ENCODE results near the gene ST6GAL1. TPM values are rescaled to one million over a fixed set of nuclear protein-coding genes. Genes with fewer than 3 reads are reported as not detected.

ST6GAL1 gene
- total and polyA plus RNA-seq, 2 of the 13 experiments (the other 11 are each of a cell fraction or from before 2014, with no cell fraction given): 79.9 to 164 TPM

DNA sequence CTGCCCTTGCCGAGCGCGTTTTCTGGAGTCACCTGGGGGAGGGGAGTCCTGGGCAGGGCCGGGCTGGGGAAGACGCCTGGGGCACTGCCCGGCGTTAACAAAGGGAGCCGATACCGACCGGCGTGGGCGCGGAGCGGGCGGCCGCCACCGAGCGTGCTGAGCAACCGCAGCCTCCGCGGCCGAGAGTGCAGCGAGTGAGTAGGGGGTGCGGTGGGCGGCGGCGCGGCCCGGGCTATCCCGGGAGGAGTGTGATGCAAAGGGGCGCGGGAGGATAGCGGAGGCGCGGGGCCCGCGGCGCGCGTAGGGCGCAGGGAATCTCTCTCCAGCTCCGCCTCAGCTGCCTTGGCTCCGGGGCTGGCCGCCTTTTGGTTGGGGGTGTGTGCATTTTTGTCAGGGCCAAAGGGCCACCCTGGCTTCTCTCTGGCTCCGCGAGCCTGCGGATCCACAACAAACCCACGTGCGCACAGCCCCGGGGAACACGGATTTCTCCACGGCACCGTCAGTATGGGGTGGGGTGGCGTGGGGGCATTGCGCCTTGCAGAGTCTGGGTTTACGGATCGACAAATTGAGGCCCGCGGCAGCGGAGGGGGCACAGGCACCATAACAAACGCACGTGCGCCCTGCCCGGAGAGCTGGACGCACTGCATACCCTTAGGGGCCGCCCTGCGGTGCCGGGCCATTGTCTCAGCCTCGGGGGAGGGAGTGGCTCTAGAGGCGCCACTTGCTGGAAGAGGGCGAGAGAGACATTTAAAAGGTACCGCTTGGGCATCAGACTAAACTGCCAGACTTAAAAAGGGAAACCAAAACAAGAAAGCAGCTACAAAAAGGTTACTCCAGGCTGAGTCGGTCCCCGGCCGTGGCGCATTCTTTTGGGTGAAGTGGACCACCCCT, 560 bp downstream of the ST6GAL1 start:
- POLR2A ChIA-PET: interaction anchor here (1.0 to 3.7 kb wide), 12 partner anchors 10 to 118 kb away, joined by 3 to 57 read pairs (median 4); no protein-coding TSS in a partner anchor
- FAIRE-seq (no peak), DNase-seq (ENCODE audit: low spot score) (peak; percentile 71), ATAC-seq (peak; percentile 84)
- Histone ChIP-seq H3K4me2 (ENCODE audit: low read depth, low read length) (peak overlapping the region; percentile 98), H3K79me2 (ENCODE audit: insufficient read depth, low read length) (no peaks in the 10 kb centered on the region), H3K9ac (ENCODE audit: insufficient read depth, low read depth, low read length) (peak overlapping the region; percentile 64), H3K4me3 (replicated peaks in 1 of 3; ENCODE audit: insufficient read depth in 1 of 3, low read depth in 2 of 3, low read length in 3 of 3) (peak overlapping the region; percentile 68 to 81 (median 71)), H2AFZ (ENCODE audit: low read length) (no peak overlapping the region), H3K36me3 (replicated peaks in 1 of 2; ENCODE audit: control insufficient read depth in 1 of 2, insufficient read depth in 2 of 2, low read length in 2 of 2) (no peaks in the 10 kb centered on the region), H3K4me1 (ENCODE audit: insufficient read depth, low read length) (peaks cover 25% of the 10 kb centered on the region), H4K20me1 (ENCODE audit: insufficient read depth, low read length) (no peaks in the 10 kb centered on the region), H3K27ac (ENCODE audit: extremely low read length, insufficient read depth, low read length) (peak overlapping the region; percentile 45), H3K9me3 (ENCODE audit: low read length) (no peaks in the 10 kb centered on the region), H3K27me3 (ENCODE audit: control insufficient read depth in 1 of 2, insufficient read depth in 2 of 2, low read length in 2 of 2) (peaks cover 0 to 12% of the 10 kb centered on the region in 2 experiments; a peak in 3 of 5 replicates)
- in situ Hi-C loops (cut with HindIII; ENCODE audit: extremely low pct_ligation_motif_present, low pct_unique_long_range_greater_than_20kb) (loop anchor here (5.0 to 10.0 kb wide), 2 partner anchors 79 to 134 kb away; no protein-coding TSS in a partner anchor), intact Hi-C loops (cut with micrococcal nuclease; ENCODE audit: unreplicated experiment) (loop anchor here (2.0 to 5.0 kb wide), 4 partner anchors 44 to 131 kb away; no protein-coding TSS in a partner anchor)
- 2% methylated on average over 15 of the region's 76 CpGs for WGBS (ENCODE audit: low lambda C conversion rate)
- BruUV-seq (replicated peaks): no TSS peak
- CTCF ChIA-PET (ENCODE audit: low intra/inter-chr PET ratio, low total read pairs): interaction anchor here (1.6 kb wide), 1 partner anchor 82 kb away, joined by 8 read pairs; no protein-coding TSS in a partner anchor
- TF ChIP-seq SALL1 (CRISPR knock-in tag; IDR thresholded peaks at IDR 0.05) (peak; percentile 42; the same call in 1 of the 2 replicates), HHEX (CRISPR knock-in tag; IDR thresholded peaks at IDR 0.05) (no peak), ZNF567 (CRISPR knock-in tag; IDR thresholded peaks at IDR 0.05; ENCODE audit: borderline replicate concordance) (no peak), TCF7L2 (IDR thresholded peaks at IDR 0.05; ENCODE audit: low read depth, low read length) (no peak), SPEN (CRISPR knock-in tag; IDR thresholded peaks at IDR 0.05; ENCODE audit: low read depth) (no peak), ZNF577 (CRISPR knock-in tag; IDR thresholded peaks at IDR 0.05; ENCODE audit: borderline replicate concordance, low read depth) (no peak), SALL2 (CRISPR knock-in tag; IDR thresholded peaks at IDR 0.05) (no peak)
- TF ChIP-seq, protein P1, sequence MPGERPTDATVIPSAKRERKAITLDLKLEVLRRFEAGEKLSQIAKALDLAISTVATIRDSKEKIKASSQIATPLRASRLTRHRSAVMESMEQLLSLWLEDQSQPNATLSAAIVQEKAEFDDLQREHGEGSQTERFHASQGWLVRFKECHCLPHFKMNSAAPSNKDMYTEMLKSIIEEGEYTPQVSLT (CRISPR knock-in tag; IDR thresholded peaks at IDR 0.05; ENCODE audit: borderline replicate concordance, low read depth): no peak
- TF ChIP-seq, protein P2, sequence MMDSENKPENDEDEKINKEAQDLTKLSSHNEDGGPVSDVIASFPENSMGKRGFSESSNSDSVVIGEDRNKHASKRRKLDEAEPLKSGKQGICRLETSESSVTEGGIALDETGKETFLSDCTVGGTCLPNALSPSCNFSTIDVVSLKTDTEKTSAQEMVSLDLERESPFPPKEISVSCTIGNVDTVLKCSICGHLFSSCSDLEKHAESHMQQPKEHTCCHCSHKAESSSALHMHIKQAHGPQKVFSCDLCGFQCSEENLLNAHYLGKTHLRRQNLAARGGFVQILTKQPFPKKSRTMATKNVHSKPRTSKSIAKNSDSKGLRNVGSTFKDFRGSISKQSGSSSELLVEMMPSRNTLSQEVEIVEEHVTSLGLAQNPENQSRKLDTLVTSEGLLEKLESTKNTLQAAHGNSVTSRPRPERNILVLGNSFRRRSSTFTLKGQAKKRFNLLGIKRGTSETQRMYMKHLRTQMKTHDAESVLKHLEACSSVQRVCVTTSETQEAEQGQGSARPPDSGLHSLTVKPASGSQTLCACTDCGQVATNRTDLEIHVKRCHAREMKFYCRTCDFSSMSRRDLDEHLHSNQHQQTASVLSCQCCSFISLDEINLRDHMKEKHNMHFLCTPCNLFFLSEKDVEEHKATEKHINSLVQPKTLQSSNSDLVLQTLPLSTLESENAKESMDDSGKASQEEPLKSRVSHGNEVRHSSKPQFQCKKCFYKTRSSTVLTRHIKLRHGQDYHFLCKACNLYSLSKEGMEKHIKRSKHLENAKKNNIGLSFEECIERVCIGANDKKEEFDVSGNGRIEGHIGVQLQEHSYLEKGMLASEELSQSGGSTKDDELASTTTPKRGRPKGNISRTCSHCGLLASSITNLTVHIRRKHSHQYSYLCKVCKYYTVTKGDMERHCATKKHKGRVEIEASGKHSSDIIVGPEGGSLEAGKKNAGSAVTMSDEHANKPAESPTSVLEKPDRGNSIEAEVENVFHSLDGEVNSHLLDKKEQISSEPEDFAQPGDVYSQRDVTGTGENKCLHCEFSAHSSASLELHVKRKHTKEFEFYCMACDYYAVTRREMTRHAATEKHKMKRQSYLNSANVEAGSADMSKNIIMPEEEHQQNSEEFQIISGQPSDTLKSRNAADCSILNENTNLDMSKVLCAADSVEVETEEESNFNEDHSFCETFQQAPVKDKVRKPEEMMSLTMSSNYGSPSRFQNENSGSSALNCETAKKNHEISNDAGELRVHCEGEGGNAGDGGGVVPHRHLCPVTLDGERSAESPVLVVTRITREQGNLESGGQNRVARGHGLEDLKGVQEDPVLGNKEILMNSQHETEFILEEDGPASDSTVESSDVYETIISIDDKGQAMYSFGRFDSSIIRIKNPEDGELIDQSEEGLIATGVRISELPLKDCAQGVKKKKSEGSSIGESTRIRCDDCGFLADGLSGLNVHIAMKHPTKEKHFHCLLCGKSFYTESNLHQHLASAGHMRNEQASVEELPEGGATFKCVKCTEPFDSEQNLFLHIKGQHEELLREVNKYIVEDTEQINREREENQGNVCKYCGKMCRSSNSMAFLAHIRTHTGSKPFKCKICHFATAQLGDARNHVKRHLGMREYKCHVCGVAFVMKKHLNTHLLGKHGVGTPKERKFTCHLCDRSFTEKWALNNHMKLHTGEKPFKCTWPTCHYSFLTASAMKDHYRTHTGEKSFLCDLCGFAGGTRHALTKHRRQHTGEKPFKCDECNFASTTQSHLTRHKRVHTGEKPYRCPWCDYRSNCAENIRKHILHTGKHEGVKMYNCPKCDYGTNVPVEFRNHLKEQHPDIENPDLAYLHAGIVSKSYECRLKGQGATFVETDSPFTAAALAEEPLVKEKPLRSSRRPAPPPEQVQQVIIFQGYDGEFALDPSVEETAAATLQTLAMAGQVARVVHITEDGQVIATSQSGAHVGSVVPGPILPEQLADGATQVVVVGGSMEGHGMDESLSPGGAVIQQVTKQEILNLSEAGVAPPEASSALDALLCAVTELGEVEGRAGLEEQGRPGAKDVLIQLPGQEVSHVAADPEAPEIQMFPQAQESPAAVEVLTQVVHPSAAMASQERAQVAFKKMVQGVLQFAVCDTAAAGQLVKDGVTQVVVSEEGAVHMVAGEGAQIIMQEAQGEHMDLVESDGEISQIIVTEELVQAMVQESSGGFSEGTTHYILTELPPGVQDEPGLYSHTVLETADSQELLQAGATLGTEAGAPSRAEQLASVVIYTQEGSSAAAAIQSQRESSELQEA (CRISPR knock-in tag; IDR thresholded peaks at IDR 0.05; ENCODE audit: not compliant biosample characterization): no peak
- TF ChIP-seq, protein P3, sequence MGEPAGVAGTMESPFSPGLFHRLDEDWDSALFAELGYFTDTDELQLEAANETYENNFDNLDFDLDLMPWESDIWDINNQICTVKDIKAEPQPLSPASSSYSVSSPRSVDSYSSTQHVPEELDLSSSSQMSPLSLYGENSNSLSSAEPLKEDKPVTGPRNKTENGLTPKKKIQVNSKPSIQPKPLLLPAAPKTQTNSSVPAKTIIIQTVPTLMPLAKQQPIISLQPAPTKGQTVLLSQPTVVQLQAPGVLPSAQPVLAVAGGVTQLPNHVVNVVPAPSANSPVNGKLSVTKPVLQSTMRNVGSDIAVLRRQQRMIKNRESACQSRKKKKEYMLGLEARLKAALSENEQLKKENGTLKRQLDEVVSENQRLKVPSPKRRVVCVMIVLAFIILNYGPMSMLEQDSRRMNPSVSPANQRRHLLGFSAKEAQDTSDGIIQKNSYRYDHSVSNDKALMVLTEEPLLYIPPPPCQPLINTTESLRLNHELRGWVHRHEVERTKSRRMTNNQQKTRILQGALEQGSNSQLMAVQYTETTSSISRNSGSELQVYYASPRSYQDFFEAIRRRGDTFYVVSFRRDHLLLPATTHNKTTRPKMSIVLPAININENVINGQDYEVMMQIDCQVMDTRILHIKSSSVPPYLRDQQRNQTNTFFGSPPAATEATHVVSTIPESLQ (CRISPR knock-in tag; conservative IDR thresholded peaks at IDR 0.05): no peak

All from HepG2 (cell line).